ENCODE results near the gene SLC26A1. TPM values are rescaled to one million over a fixed set of nuclear protein-coding genes. Genes with fewer than 3 reads are reported as not detected.

Gene SLC26A1
- total RNA-seq, 1 experiment from 2014 or later = not detected

Other genes starting within 250 kb of the SLC26A1 start
- not detected in 2 replicates for gene CPLX1, start 167.3 kb downstream of the SLC26A1 start, total RNA-seq (2014; rRNA removed; shearing (Covaris generic))
- gene GAK, start 61.1 kb downstream of the SLC26A1 start, total RNA-seq (2014; rRNA removed; shearing (Covaris generic)) = 48.3 and 67.5 TPM in 2 replicates
- 31.6 and 36.9 TPM in 2 replicates for gene TMEM175, start 60.9 kb downstream of the SLC26A1 start, total RNA-seq (2014; rRNA removed; shearing (Covaris generic))
- 4.8 and 9.3 TPM in 2 replicates for gene DGKQ, start 19.8 kb downstream of the SLC26A1 start, total RNA-seq (2014; rRNA removed; shearing (Covaris generic))
- 3.4 and 11.9 TPM in 2 replicates for gene IDUA, start 6.4 kb downstream of the SLC26A1 start, total RNA-seq (2014; rRNA removed; shearing (Covaris generic))
- 45.3 and 82.5 TPM in 2 replicates for gene FGFRL1, start 18.2 kb upstream of the SLC26A1 start, total RNA-seq (2014; rRNA removed; shearing (Covaris generic))
- gene RNF212, start 120.2 kb upstream of the SLC26A1 start, total RNA-seq (2014; rRNA removed; shearing (Covaris generic)) = 24.1 and 25.2 TPM in 2 replicates
- 0.07 TPM in 1 of 2 replicates, not detected in the other for gene SPON2, start 179.2 kb upstream of the SLC26A1 start, total RNA-seq (2014; rRNA removed; shearing (Covaris generic))